Thyroid gland (tissue), 4 donors: ENCODE data around the gene TAOK1. TPM values are rescaled to one million over a fixed set of nuclear protein-coding genes. Genes with fewer than 3 reads are reported as not detected.

Experiments
- DNase-seq, 2 donors: peaks; one replicate each; pipeline ENCODE4 v3.0.0-alpha.2; 2019
- H3K27ac ChIP-seq, 3 donors: fragments of 200-600 bp; sonication (generic); 1 replicate in 2 of 3; 2 replicates in 1 of 3; pipeline ENCODE4 v1.5.1; 2016 to 2019; ENCODE audit warnings: mild to moderate bottlenecking in 1 of 3, moderate library complexity in 1 of 3
- H3K27me3 ChIP-seq: fragments of 200-600 bp; sonication (generic); one replicate; pipeline ENCODE4 v1.5.1; 2019
- H3K36me3 ChIP-seq, 2 donors: fragments of 200-600 bp; sonication (generic); one replicate each; pipeline ENCODE4 v1.5.1; 2016 to 2019
- H3K4me1 ChIP-seq, 2 donors: fragments of 200-600 bp; sonication (generic); one replicate each; pipeline ENCODE4 v1.5.1; 2017 to 2019
- H3K4me3 ChIP-seq, 3 donors: fragments of 200-600 bp; sonication (generic); replicated peaks in 1 of 3; 1 replicate in 2 of 3; 2 replicates in 1 of 3; pipeline ENCODE4 v1.5.1; 2016; ENCODE audit warnings: mild to moderate bottlenecking in 1 of 3
- H3K9me3 ChIP-seq: fragments of 200-600 bp; sonication (generic); one replicate; pipeline ENCODE4 v1.5.1; 2017
- CTCF ChIP-seq, 6 experiments: fragments of 200-600 bp in 3 of 6; fragments of 450-650 bp in 3 of 6; sonication (generic) in 3 of 6; IDR thresholded peaks; one replicate each; pipeline ENCODE4 v1.5.1; 2016 to 2019; ENCODE audit warnings: antibody characterized with exemption in 6 of 6, mild to moderate bottlenecking in 2 of 6, inconsistent platforms in 1 of 6, moderate library complexity in 1 of 6
- POLR2A ChIP-seq, 2 donors: fragments of 450-650 bp; IDR thresholded peaks; one replicate each; pipeline ENCODE4 v1.6.1; 2017; ENCODE audit warnings: antibody characterized with exemption in 2 of 2, mild to moderate bottlenecking in 2 of 2, moderate library complexity in 1 of 2
- WGBS, 2 donors: methylation state at CpG; one replicate each; pipeline ENCODE4 v1.1.5; 2017; 5-methylcytosine and 5-hydroxymethylcytosine counted together
- intact Hi-C: fragments of 100-400 bp; cut with DNase I; formaldehyde crosslinking; loops from one replicate; pipeline ENCODE4 v1.15.1; 2023
- total RNA-seq, 4 donors: library from RNA; depleted of rRNA; stranded (reverse); fragments of >200 nt; gene quantifications; one replicate each; pipeline ENCODE4 v1.2.3, GENCODE V29; 2016

The TAOK1 gene
- total RNA-seq, 4 donors from 2014 or later = 62.9 to 87.5 (median 68.8) TPM

- H3K9me3 ChIP-seq = no peaks in the 10 kb centered on the region
- no peak for DNase-seq
- no peak overlapping the region for H3K27ac ChIP-seq
- TF ChIP-seq CTCF (IDR thresholded peaks at IDR 0.05) = no peak
- TF ChIP-seq POLR2A (IDR thresholded peaks at IDR 0.05) = no peak
- no peak overlapping the region for H3K4me3 ChIP-seq
- intact Hi-C loops = no loop called here
- no peaks in the 10 kb centered on the region for H3K27me3 ChIP-seq
- H3K4me1 ChIP-seq = peaks cover 8 to 31% of the 10 kb centered on the region in 2 donors
- peaks cover 34 to 43% of the 10 kb centered on the region in 2 donors for H3K36me3 ChIP-seq
- WGBS, 2 donors = 92 to 94% methylated on average over 3 to 6 of the region's 6 CpGs
Measured at GRCh38 chr17:29573558-29573869, 183.4 kb downstream of the TAOK1 start.

- DNase-seq = peak in 1 of 2 donors; percentile 2
Measured at GRCh38 chr17:29573871-29574731, 183.9 kb downstream of the TAOK1 start.

DNA sequence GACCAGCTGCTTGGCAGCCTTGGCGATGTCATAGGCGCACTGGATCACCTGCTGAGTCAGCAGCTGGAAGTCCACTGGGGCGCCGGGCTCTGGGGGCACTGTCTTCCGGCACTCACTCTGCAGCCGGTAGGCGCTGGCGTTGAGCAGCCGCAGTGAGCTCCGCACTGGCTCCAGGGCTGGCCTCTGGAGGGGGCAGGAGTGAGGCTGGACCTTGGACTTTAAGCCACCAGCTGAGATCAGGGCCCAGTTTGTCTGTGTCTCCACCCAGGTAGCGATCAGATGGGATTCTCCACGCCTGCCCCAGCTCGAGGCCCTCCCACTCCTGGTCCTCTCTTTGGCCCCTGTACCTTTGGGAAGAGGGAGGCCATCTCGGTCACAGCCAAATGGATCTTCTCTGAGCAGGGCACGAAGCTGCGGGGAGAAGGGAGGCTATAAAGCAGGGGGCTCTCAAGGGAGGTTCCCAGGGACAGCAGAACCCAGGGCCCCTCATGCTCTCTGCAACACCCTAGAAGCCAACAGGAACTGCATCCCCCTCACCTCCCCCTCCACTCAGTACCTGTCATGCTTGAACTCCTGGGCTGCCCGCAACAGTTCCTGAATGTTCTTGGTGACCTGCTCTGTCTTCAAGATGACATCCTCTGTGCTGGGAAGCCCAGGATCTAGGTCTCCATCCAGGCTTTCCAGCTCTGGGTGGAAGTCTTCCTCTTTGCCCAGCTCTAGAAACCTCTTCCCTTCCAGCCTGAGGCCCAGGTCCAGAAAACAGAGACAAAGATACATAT lies 184.8 kb downstream of the TAOK1 start:
- Histone ChIP-seq H3K27ac (no peak overlapping the region), H3K9me3 (no peaks in the 10 kb centered on the region), H3K4me3 (no peak overlapping the region), H3K4me1 (peaks cover 4 to 21% of the 10 kb centered on the region in 2 donors), H3K36me3 (peaks cover 34 to 48% of the 10 kb centered on the region in 2 donors), H3K27me3 (no peaks in the 10 kb centered on the region)
- intact Hi-C loops = no loop called here
- 86 to 87% methylated on average over 4 to 9 of the region's 17 CpGs for WGBS, 2 donors
- no peak for DNase-seq
- TF ChIP-seq CTCF (IDR thresholded peaks at IDR 0.05) (no peak), POLR2A (IDR thresholded peaks at IDR 0.05) (no peak)

More at GRCh38 chr17:29573871-29574731, 183.9 kb downstream of the TAOK1 start:
- TF ChIP-seq CTCF (IDR thresholded peaks at IDR 0.05) (no peak), POLR2A (IDR thresholded peaks at IDR 0.05) (no peak)
- Histone ChIP-seq H3K27me3 (no peaks in the 10 kb centered on the region), H3K36me3 (peaks cover 34 to 44% of the 10 kb centered on the region in 2 donors), H3K4me1 (peaks cover 8 to 29% of the 10 kb centered on the region in 2 donors), H3K27ac (no peak overlapping the region), H3K9me3 (no peaks in the 10 kb centered on the region), H3K4me3 (no peak overlapping the region)
- WGBS, 2 donors = 91 to 96% methylated on average over 12 to 13 of the region's 14 CpGs
- intact Hi-C loops = no loop called here

DNA sequence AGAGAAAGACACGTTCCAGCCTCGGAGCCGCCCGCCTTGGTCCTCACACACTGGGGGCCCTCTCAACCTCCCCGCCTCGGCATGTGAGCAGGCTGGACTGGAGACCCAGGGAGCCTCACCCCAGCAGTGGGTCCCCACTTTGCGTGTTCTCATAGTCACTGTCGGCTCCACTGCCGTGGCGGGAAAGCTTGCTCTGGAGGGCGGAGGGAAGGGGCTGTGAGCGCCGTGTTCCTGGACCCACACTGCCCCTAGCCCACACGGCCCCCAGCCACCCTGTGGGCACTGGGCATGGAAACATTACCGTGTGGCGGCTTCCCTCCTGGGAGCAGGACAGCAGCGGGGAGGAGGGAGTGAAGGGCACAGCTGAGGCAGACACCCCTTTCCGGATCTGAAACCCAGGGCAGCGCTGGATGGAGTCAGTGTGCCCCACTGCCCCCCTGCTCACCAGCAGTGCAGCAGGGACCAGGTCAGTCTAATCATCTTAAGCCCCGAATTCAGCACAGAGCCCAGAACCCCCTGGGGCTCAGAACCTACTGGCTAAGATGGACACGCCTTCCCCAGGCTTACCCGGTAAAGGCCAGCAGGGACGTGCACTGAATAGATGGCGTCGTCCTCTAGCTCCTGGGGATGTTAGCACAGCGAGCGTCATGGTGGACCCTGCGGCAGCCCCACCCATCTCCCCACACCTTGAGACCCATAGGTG lies 185.5 kb downstream of the TAOK1 start:
- peaks cover 4 to 17% of the 10 kb centered on the region in 2 donors for H3K4me1 ChIP-seq
- H3K4me3 ChIP-seq = no peak overlapping the region
- no peak for TF ChIP-seq CTCF (IDR thresholded peaks at IDR 0.05)
- no peak for TF ChIP-seq POLR2A (IDR thresholded peaks at IDR 0.05)
- H3K27ac ChIP-seq = no peak overlapping the region
- DNase-seq = peak in 1 of 2 donors; percentile 3
- no peaks in the 10 kb centered on the region for H3K9me3 ChIP-seq
- WGBS, 2 donors = 92 to 95% methylated on average over 9 to 20 of the region's 28 CpGs
- H3K36me3 ChIP-seq = peaks cover 34 to 48% of the 10 kb centered on the region in 2 donors
- H3K27me3 ChIP-seq = no peaks in the 10 kb centered on the region
- intact Hi-C loops = no loop called here
